NCI-H460 (cell line): ENCODE results near the gene RBM8A. TPM values are rescaled to one million over a fixed set of nuclear protein-coding genes. Genes with fewer than 3 reads are reported as not detected.
A peak's percentile ranks its signal among the peaks of the same experiment; 100 is the strongest.

Source experiments
- DNase-seq: peaks from one replicate; pipeline ENCODE4 v3.0.0-alpha.2; 2016; ENCODE audit warnings: low read depth; ENCODE audit errors: extremely low read depth
- total RNA-seq: library from RNA; depleted of rRNA; stranded (reverse); fragments of >200 nt; shearing (Covaris generic); gene quantifications from 2 replicates; pipeline ENCODE4 v1.2.3, GENCODE V29; 2014

The RBM8A gene
- total RNA-seq, 1 experiment from 2014 or later, result 308 TPM

- DNase-seq, result peak; percentile 83
Observed at GRCh38 chr1:145918144-145918991, 8.9 kb downstream of the RBM8A start, which contains the start of gene PEX11B. TSS of gene PEX11B (minus strand) at chr1:145918717. CDS start at chr1:145918688, 29 bp downstream.

- DNase-seq, result no peak
Observed at GRCh38 chr1:145917595-145917994, 9.7 kb downstream of the RBM8A start.

- DNase-seq, result no peak
Observed at GRCh38 chr1:145916745-145917144, 10.5 kb downstream of the RBM8A start.

GRCh38 chr1:145912128-145912641 is 15.1 kb downstream of the RBM8A start:
- no peak for DNase-seq

GRCh38 chr1:145908653-145909052 is 18.6 kb downstream of the RBM8A start:
- no peak for DNase-seq

GRCh38 chr1:145906954-145907753 is 20.1 kb downstream of the RBM8A start:
- DNase-seq, result no peak

- DNase-seq, result no peak
Observed at GRCh38 chr1:145901312-145902021, 25.8 kb downstream of the RBM8A start.

- DNase-seq, result no peak
Observed at GRCh38 chr1:145898756-145899155, 28.5 kb downstream of the RBM8A start.

GRCh38 chr1:145897969-145898368 is 29.3 kb downstream of the RBM8A start:
- no peak for DNase-seq

GRCh38 chr1:145895471-145895870 is 31.8 kb downstream of the RBM8A start:
- no peak for DNase-seq

- DNase-seq, result no peak
Observed at GRCh38 chr1:145893306-145894055, 33.8 kb downstream of the RBM8A start.

- DNase-seq, result no peak
Observed at GRCh38 chr1:145892486-145893087, 34.7 kb downstream of the RBM8A start.

- peak; percentile 95 for DNase-seq
Observed at GRCh38 chr1:145891587-145892485, 35.4 kb downstream of the RBM8A start.

- no peak for DNase-seq
Observed at GRCh38 chr1:145891143-145891542, 36.1 kb downstream of the RBM8A start.

- DNase-seq, result no peak
Observed at GRCh38 chr1:145889722-145890121, 37.6 kb downstream of the RBM8A start.

- no peak for DNase-seq
Observed at GRCh38 chr1:145887631-145888030, 39.7 kb downstream of the RBM8A start.

GRCh38 chr1:145886816-145887215 is 40.5 kb downstream of the RBM8A start:
- DNase-seq, result no peak

- DNase-seq, result no peak
Observed at GRCh38 chr1:145886390-145886789, 40.9 kb downstream of the RBM8A start.
